AG08395 (cell line): ENCODE data around the gene TRIM2.

Experiments
- DNase-seq: peaks from one replicate; pipeline ENCODE4 v3.0.0; 2012; ENCODE audit warnings: mixed read lengths, low spot score

The TRIM2 gene

GRCh38 chr4:153384160-153384559 is 179.9 kb downstream of the TRIM2 start:
- DNase-seq = no peak

- no peak for DNase-seq
Observed at GRCh38 chr4:153385784-153386183, 181.5 kb downstream of the TRIM2 start.

- DNase-seq = no peak
Observed at GRCh38 chr4:153387981-153388380, 183.7 kb downstream of the TRIM2 start.
